Measurements from ENCODE around the gene ACTL7B.
"Not testable (repeated sequence)": the region's sequence is repeated elsewhere in the genome, so short reads cannot be mapped to it uniquely, and the experiment has no call there.

Gene ACTL7B

DNA sequence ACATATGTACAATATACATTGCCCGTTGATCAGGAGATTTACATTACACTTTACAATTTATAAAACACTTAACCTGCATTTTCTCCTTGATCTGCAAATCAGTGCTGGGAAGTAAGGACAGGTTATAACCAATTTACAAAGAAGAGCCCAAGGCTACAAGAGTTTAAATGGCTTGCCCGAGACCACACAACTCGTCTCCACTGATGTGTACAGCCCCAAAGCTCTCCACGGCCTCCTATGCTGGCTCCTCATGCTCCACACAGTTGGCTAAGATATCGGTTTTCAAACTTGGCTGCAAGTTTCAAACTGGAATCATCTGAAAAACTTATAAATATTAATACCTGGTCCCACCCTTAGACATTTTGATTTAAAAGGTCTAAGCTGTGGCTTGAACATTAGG, 10.3 kb downstream of the ACTL7B start:
- no peak for TF ChIP-seq CTCF (IDR thresholded peaks at IDR 0.05; ENCODE audit: low read depth, low read length, missing control alignments)
- no peak for DNase-seq (ENCODE audit: extremely low read depth, low read depth)
- no peak overlapping the region for H3K4me3 ChIP-seq (replicated peaks; ENCODE audit: low read depth, low read length)

DNA sequence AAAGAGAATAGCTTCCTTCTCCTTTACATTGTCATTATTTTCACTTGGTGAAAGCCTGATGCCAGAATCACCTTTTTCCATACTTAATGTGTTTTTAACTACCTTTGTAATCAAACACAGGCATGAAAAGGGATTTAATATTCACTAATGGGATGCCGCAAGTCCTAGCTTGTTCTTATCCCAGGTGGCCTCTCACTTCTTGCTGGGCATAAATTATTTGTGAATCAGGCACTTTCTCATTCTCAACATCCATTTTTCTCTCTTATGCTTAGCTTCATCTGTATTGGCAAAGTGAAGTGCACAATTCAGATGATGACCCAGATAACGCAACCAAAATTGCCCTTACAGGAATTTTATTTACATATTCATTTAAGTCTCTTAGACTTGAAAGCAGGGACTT, 10.9 kb downstream of the ACTL7B start:
- no peak for TF ChIP-seq CTCF (IDR thresholded peaks at IDR 0.05; ENCODE audit: low read depth, low read length, missing control alignments)
- DNase-seq (ENCODE audit: extremely low read depth, low read depth), result no peak

GRCh38 chr9:108844391-108844790, 11.4 kb downstream of the ACTL7B start:
- TF ChIP-seq CTCF (IDR thresholded peaks at IDR 0.05; ENCODE audit: low read depth, low read length, missing control alignments), result no peak
- no peak for DNase-seq (ENCODE audit: extremely low read depth, low read depth)
- H3K4me3 ChIP-seq (replicated peaks; ENCODE audit: low read depth, low read length), result no peak overlapping the region

More for the DNA sequence above, 10.9 kb downstream of the ACTL7B start:
- no peak overlapping the region for H3K4me3 ChIP-seq (replicated peaks; ENCODE audit: low read depth, low read length)

GRCh38 chr9:108842610-108843295, 13.0 kb downstream of the ACTL7B start:
- no peak for TF ChIP-seq CTCF (IDR thresholded peaks at IDR 0.05; ENCODE audit: low read depth, low read length, missing control alignments)
- no peak overlapping the region for H3K4me3 ChIP-seq (replicated peaks; ENCODE audit: low read depth, low read length)
- no peak for DNase-seq (ENCODE audit: extremely low read depth, low read depth)

DNA sequence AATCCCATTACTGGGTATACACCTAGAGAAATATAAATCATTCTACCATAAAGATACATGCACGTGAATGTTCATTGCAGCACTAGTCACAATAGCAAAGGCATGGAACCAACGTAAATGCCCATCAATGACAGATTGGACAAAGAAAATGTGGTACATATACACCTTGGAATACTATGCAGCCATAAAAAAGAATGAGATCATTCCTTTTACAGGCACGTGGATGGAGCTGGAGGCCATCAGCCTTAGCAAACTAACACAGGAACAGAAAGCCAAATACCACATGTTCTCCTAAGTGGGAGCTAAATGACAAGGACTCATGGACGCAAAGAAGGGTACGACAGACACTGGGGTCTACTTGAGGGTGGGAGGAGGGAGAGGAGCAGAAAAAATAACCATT, 16.2 kb downstream of the ACTL7B start:
- not testable (repeated sequence) for DNase-seq (ENCODE audit: extremely low read depth, low read depth); H3K4me3 ChIP-seq (replicated peaks; ENCODE audit: low read depth, low read length)

DNA sequence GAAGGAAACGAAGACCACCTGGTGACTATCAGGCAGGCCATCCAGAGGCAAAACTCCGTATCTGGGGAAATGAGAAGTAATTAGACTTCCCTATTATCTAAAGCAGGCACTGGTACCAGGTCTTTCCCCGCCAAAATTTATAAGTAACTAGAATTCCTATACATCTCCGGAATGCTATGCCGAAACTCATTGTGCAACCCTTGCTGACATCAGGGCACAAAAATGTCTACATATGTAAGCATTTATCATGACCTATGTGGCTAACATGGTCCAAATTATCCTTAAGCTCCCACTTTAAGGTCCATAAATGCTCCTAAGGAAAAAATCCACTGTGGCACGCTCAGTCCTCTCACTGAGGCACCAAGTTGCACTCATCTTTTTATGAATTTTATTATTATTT, 17.8 kb downstream of the ACTL7B start:
- no peak for TF ChIP-seq CTCF (IDR thresholded peaks at IDR 0.05; ENCODE audit: low read depth, low read length, missing control alignments)
- H3K4me3 ChIP-seq (replicated peaks; ENCODE audit: low read depth, low read length), result no peak overlapping the region
- no peak for DNase-seq (ENCODE audit: extremely low read depth, low read depth)

- no peak for DNase-seq (ENCODE audit: extremely low read depth, low read depth)
- no peak for TF ChIP-seq CTCF (IDR thresholded peaks at IDR 0.05; ENCODE audit: low read depth, low read length, missing control alignments)
These were observed 18.3 kb downstream of the ACTL7B start for GRCh38 chr9:108837530-108837929.

More at GRCh38 chr9:108837530-108837929, 18.3 kb downstream of the ACTL7B start:
- no peak overlapping the region for H3K4me3 ChIP-seq (replicated peaks; ENCODE audit: low read depth, low read length)
